Stomach smooth muscle (tissue), 2 donors: Measurements from ENCODE around the gene ANO7.

Source experiments
- H3K27ac ChIP-seq: one replicate; pipeline ENCODE4 v1.7.0; 2013; ENCODE audit warnings: mild to moderate bottlenecking, low read length, inconsistent platforms
- H3K27me3 ChIP-seq, 2 donors: one replicate each; pipeline ENCODE4 v1.7.0; 2013; ENCODE audit warnings: low read length in 2 of 2; ENCODE audit not compliant: insufficient read depth in 2 of 2, control insufficient read depth in 1 of 2
- H3K36me3 ChIP-seq, 2 donors: one replicate each; pipeline ENCODE4 v1.7.0; 2013; ENCODE audit warnings: low read length in 2 of 2; ENCODE audit not compliant: control insufficient read depth in 2 of 2, insufficient read depth in 2 of 2
- H3K4me1 ChIP-seq: one replicate; pipeline ENCODE4 v1.7.0; 2013; ENCODE audit warnings: low read length; ENCODE audit not compliant: control insufficient read depth, insufficient read depth
- H3K4me3 ChIP-seq, 2 donors: one replicate each; pipeline ENCODE4 v1.7.0; 2013; ENCODE audit warnings: low read length in 2 of 2
- H3K9ac ChIP-seq, 2 donors: one replicate each; pipeline ENCODE4 v1.7.0; 2013; ENCODE audit warnings: low read length in 2 of 2, mild to moderate bottlenecking in 1 of 2
- H3K9me3 ChIP-seq, 2 donors: one replicate each; pipeline ENCODE4 v1.7.0; 2013; ENCODE audit warnings: low read length in 2 of 2; ENCODE audit not compliant: control insufficient read depth in 2 of 2
- donor health status: healthy.
- donor health status: Pancreatic carcinoma.

ANO7 gene

DNA sequence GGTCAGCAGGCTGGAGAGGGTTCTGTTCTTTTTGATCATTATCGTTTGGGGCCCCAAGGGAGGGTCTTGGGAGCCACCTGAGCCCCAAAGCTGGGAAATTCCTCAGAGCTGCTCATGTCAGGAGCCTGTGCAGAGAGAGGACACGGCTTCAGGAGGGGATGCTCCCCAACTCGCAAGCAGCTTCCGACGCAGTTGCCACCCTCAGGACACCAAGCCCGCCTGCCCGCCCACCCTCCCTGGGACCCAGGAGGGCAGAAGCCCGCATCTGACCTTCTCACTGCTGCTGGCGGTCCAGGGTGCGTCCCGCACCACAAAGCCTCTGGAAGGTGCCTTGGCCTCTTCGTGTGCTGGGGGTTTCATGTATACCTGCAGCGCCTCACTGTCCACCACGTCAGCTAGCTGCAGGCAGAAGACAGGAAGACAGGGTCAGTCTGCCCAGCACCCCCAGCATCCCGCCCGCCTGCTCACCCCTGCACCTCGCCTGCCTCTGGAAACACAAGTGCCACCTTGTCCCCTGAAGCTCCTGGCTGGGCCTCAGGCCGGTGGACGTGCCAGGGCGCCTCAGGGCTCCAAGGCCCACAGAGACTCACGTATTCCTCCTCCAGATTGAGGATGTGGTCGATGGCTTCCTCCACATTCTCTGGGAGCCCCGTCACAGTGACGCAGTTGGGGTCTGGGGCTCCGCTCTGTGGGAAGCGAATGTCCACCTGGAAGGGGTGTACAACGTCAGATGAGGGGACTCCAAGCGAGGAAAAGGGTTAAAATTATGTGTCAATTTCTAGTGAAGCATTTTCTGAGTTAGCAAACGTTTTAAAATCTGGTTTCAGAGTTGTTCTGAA is 41.3 kb downstream of the ANO7 start:
- Histone ChIP-seq H3K9me3 (no peaks in the 10 kb centered on the region), H3K4me3 (no peak overlapping the region), H3K27me3 (no peaks in the 10 kb centered on the region), H3K4me1 (no peaks in the 10 kb centered on the region), H3K36me3 (peaks cover 63 to 75% of the 10 kb centered on the region in 2 donors), H3K27ac (no peak overlapping the region), H3K9ac (no peak overlapping the region)

DNA sequence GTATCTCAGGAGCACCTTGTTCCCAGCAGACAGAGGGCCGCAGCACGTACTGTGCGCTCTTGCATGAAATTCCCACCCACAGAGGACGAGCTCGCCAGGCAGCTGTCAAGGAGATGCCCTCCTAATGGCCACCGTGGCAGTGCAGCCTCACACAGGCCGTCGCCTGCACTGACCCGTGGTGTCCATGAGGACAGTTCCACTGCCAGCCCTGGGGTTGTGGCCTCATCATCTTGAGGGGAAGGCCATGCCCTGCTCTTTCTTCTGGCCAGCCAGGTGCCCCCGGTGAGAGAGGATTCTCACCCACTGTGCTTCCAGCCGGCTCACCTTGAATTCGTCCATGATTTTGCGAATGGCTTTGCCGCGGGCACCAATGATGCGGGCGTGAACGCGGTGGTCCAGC is 42.0 kb downstream of the ANO7 start:
- Histone ChIP-seq H3K9ac (no peak overlapping the region), H3K9me3 (no peaks in the 10 kb centered on the region), H3K27ac (no peak overlapping the region), H3K27me3 (no peaks in the 10 kb centered on the region), H3K4me3 (no peak overlapping the region), H3K4me1 (no peaks in the 10 kb centered on the region), H3K36me3 (peaks cover 69 to 80% of the 10 kb centered on the region in 2 donors)

DNA sequence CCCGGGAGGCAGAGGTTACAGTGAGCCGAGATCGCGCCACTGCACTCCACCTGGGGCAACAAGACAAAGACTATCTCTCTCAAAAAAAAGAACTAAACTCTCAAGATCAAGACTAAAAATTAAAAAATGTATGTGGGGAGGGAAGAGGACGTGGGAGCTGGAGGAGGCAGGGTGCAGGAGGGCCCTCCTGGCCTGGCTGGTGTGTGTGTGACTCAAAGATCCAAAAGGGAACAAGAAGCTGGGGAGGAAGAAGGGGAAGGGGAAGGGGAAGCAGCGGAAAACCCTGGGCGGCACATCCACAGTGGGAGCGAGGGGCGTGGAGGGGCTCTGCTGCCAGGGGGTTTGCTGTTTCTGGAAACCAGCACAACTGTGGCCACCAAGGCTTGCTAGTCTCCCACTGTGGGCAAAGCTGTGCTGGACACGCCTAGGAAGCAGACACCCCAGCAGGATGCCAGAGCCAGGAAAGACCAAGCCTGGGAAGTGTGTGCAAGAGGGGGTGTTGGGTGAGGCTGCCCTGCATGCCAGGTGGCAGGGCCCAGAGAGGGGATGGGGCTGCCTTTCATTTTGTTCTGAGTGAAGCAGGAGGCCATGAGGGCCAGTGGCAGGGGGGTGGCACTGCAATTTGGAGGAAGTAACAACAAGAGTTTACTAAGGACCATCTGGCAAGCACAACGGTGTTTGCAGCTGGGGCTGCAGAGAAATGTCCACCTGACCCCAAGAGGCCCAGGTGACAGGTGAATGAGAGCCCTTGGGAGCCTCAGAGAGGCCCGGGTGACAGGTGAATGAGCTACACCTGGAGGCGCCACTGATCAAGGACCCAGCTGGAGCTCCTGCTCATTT is 44.5 kb downstream of the ANO7 start:
- Histone ChIP-seq H3K9me3 (no peaks in the 10 kb centered on the region), H3K27ac (no peak overlapping the region), H3K27me3 (no peaks in the 10 kb centered on the region), H3K36me3 (peaks cover 75 to 85% of the 10 kb centered on the region in 2 donors), H3K4me1 (no peaks in the 10 kb centered on the region), H3K4me3 (no peak overlapping the region), H3K9ac (no peak overlapping the region)

DNA sequence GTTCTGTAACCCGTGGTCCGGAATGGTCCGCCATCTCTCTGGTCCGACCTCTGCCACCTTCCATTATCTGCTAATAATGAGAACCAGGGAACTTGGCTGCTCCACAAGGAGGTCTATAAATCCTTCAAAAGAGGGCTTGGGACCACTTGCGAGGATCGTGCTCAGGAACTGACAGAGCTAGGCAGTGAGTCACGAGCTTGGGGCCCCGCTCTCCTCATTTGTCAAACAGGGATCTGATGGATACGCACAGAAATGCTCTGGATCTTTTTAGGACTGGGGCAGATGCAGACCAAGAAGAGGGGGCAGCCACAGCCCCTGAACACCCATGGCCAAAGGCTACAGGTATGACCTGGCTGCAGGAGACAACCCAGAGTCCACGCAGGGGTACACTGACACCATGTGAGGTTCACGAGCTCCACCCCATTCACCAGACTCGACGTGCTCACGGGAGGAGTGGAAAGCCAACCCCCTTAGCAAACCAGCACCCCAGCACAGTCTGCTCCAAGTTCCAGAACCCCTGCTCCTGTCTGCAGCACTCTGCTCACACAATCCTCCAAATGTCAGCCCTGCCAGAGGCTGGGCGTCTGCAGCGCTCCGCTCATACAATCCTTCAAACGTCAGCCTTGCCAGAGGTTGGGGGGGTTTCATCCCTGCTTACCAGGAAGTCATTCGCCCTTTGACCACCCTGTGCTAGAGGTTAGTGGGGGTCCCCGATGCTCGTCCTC is 45.8 kb downstream of the ANO7 start:
- Histone ChIP-seq H3K4me3 (no peak overlapping the region), H3K27me3 (no peaks in the 10 kb centered on the region), H3K36me3 (peaks cover 75 to 85% of the 10 kb centered on the region in 2 donors), H3K9ac (no peak overlapping the region), H3K4me1 (no peaks in the 10 kb centered on the region), H3K27ac (no peak overlapping the region), H3K9me3 (no peaks in the 10 kb centered on the region)

DNA sequence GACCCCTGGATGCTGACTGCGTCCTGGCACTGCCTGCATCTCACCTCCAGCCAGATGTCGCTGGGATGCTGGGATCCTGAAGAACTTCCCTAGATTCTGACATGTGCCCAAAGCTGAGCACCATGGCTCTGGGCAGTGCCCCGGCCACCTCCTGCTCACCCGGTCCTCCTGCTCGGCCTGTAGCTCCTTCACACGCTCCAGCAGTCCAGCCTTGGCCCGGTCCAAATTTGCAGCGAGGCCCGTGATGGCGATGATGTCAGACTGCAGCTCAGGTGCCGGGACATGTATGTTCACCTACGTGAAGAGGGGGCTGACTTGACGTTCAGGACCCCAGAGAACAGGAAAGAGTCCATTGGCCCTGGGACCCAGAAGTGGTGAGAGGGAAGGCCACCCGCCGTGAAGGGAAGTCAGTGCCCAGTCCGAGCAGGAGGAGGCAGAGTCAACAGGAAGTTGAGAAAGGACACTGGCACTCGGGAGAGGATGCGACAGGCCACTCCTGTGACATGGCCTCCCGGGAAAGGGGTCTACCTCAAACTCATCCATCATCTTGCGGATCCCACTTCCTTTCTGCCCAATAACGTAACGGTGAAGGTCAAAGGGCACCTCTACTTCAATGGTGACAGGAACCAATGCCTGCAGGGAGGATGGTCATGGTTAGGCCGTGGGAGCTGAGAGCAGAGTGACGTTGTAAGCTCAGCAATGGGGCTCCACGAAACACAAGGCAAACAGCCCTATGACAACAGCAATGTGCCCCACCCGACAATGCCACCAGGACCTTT is 46.7 kb downstream of the ANO7 start:
- no peak overlapping the region for H3K27ac ChIP-seq
- no peak overlapping the region for H3K4me3 ChIP-seq
- no peak overlapping the region for H3K9ac ChIP-seq
- no peaks in the 10 kb centered on the region for H3K4me1 ChIP-seq
- no peaks in the 10 kb centered on the region for H3K27me3 ChIP-seq
- peaks cover 77 to 88% of the 10 kb centered on the region in 2 donors for H3K36me3 ChIP-seq
- no peaks in the 10 kb centered on the region for H3K9me3 ChIP-seq

- Histone ChIP-seq H3K27ac (no peak overlapping the region), H3K4me1 (no peaks in the 10 kb centered on the region), H3K9me3 (no peaks in the 10 kb centered on the region), H3K36me3 (peaks cover 78 to 88% of the 10 kb centered on the region in 2 donors), H3K27me3 (no peaks in the 10 kb centered on the region), H3K4me3 (no peak overlapping the region), H3K9ac (no peak overlapping the region)
Measured at GRCh38 chr2:241235859-241236593, 47.5 kb downstream of the ANO7 start.

DNA sequence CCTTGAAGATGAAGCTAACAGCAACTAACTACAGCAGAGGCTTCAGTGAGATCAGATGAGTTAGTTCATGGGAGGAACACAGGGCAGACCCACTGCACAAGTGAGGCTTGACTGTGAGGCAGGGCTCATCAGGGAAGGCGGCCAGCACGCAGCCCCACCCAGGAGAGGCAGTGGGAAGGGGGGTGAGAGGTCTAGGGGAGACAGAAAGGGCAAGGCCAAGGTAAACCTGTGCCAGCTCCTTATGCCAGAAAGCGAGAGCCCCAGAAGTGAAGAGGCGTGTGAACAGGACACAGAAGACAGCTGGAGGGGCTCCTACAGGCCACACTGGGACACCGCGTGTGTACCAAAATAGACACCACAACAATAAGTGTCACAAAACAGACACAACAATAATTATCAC is 48.6 kb downstream of the ANO7 start:
- H3K27ac ChIP-seq, result no peak overlapping the region
- H3K27me3 ChIP-seq, result no peaks in the 10 kb centered on the region
- no peak overlapping the region for H3K9ac ChIP-seq
- H3K36me3 ChIP-seq, result peaks cover 78 to 85% of the 10 kb centered on the region in 2 donors
- H3K4me3 ChIP-seq, result no peak overlapping the region
- H3K9me3 ChIP-seq, result no peaks in the 10 kb centered on the region
- no peaks in the 10 kb centered on the region for H3K4me1 ChIP-seq

- H3K4me1 ChIP-seq, result no peaks in the 10 kb centered on the region
- H3K9ac ChIP-seq, result no peak overlapping the region
- H3K36me3 ChIP-seq, result peaks cover 87 to 91% of the 10 kb centered on the region in 2 donors
- no peak overlapping the region for H3K4me3 ChIP-seq
- H3K27me3 ChIP-seq, result no peaks in the 10 kb centered on the region
- H3K9me3 ChIP-seq, result no peaks in the 10 kb centered on the region
- no peak overlapping the region for H3K27ac ChIP-seq
Measured at GRCh38 chr2:241237949-241238371, 49.5 kb downstream of the ANO7 start.

DNA sequence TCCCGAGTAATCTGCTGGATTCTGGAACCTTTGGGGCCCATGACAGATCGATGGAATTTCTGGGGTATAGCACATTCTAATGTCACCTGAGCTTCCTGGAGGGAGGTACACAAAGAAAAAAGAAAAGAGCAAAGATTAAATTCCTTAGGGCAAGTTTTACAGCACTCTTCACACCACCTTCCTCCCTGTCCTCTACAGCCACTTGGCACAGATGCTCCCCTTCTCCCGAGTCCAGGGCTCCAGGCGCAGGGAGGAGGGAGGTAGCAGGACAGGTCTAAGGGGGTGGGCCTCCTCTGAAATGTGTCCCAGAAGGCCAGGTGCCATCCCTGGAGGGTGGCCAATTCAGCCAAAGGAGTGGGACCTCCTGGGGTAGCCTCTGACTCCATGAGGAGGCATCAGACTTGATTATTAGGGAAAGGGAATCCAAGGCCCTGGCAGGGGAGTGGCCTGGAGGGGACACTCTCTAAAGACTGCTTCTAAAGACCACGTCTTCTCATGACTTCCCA is 50.3 kb downstream of the ANO7 start:
- Histone ChIP-seq H3K27ac (no peak overlapping the region), H3K4me3 (no peak overlapping the region), H3K27me3 (no peaks in the 10 kb centered on the region), H3K36me3 (peaks cover 92% of the 10 kb centered on the region in 2 donors), H3K4me1 (no peaks in the 10 kb centered on the region), H3K9me3 (no peaks in the 10 kb centered on the region), H3K9ac (no peak overlapping the region)
